ENCODE data around the gene LIMK2.

- TF ChIP-seq CTCF (IDR thresholded peaks at IDR 0.05; ENCODE audit: insufficient read depth, low read length, poor library complexity, severe bottlenecking) (no peak), EZH2phosphoT487 (conservative IDR thresholded peaks at IDR 0.05; ENCODE audit: low read length) (no peak)
These were observed 66.1 kb downstream of the LIMK2 start for GRCh38 chr22:31278151-31278621.

Measured in SU-DHL-6 (cell line).